Measurements from ENCODE around the gene PCNX2. TPM values are rescaled to one million over a fixed set of nuclear protein-coding genes. Genes with fewer than 3 reads are reported as not detected.

The PCNX2 gene
- total RNA-seq, 1 experiment from 2014 or later: 15.3 TPM

GRCh38 chr1:233168384-233168783, 127.1 kb downstream of the PCNX2 start:
- Histone ChIP-seq H4K20me1 (ENCODE audit: insufficient read depth) (no peaks in the 10 kb centered on the region), H3K9ac (ENCODE audit: low read length) (no peak overlapping the region), H3K27me3 (ENCODE audit: insufficient read depth, low read length) (no peaks in the 10 kb centered on the region), H3K79me2 (ENCODE audit: insufficient read depth, low read length) (no peaks in the 10 kb centered on the region), H3K4me3 (replicated peaks in 1 of 2; ENCODE audit: low read depth in 1 of 2, low read length in 2 of 2) (no peak overlapping the region), H3K36me3 (ENCODE audit: control insufficient read depth in 1 of 2, insufficient read depth in 2 of 2, low read length in 2 of 2) (0 out of 4 replicates have a peak, but pooled peaks cover 0 to 7% of the 10 kb centered on the region in 2 experiments), H3K4me1 (ENCODE audit: control insufficient read depth in 1 of 2, insufficient read depth in 2 of 2, low read length in 2 of 2) (no peaks in the 10 kb centered on the region), H3K27ac (ENCODE audit: low read depth, low read length) (no peak overlapping the region), H3K4me2 (ENCODE audit: low read length) (no peak overlapping the region), H3K9me2 (ENCODE audit: insufficient read depth) (no peaks in the 10 kb centered on the region), H3K9me3 (ENCODE audit: control insufficient read depth in 1 of 2, insufficient read depth in 1 of 2, low read depth in 1 of 2, low read length in 2 of 2) (no peaks in the 10 kb centered on the region; a peak in 1 of 4 replicates), H2AFZ (ENCODE audit: low read depth, low read length, poor library complexity, severe bottlenecking) (no peak overlapping the region)
- RAD21 ChIA-PET (ENCODE audit: low non-redundant PET in 1 of 2, low total read pairs in 2 of 2, uncharacterized antibody in 2 of 2, unreplicated experiment in 2 of 2): no interaction called here
- CTCF ChIA-PET: no interaction called here
- no TSS peak for BruUV-seq (replicated peaks)
- no peak for ATAC-seq
- POLR2A ChIA-PET: no interaction called here
- intact Hi-C loops (cut with micrococcal nuclease): no loop called here
- no peak for TF ChIP-seq FOSL1 (IDR thresholded peaks at IDR 0.05; ENCODE audit: low read depth)
- no peak for TF ChIP-seq ZFX (IDR thresholded peaks at IDR 0.05)
- TF ChIP-seq CTCF (IDR thresholded peaks at IDR 0.05 in 2 of 3, conservative IDR thresholded peaks at IDR 0.05 in 1 of 3; ENCODE audit: borderline replicate concordance in 1 of 3, insufficient read depth in 1 of 3, low read depth in 2 of 3, low read length in 2 of 3): no peak
- no peak for TF ChIP-seq EZH2phosphoT487 (IDR thresholded peaks at IDR 0.05; ENCODE audit: borderline replicate concordance)
- TF ChIP-seq REST (IDR thresholded peaks at IDR 0.05; ENCODE audit: low read depth): no peak
- TF ChIP-seq SRF (IDR thresholded peaks at IDR 0.05; ENCODE audit: low read depth): no peak
- TF ChIP-seq SP1 (IDR thresholded peaks at IDR 0.05; ENCODE audit: low read depth): no peak
- TF ChIP-seq ZBTB33 (IDR thresholded peaks at IDR 0.05; ENCODE audit: extremely low read depth, insufficient replicate concordance, low read length): no peak
- no peak for TF ChIP-seq EGR1 (IDR thresholded peaks at IDR 0.05; ENCODE audit: low read depth)
- no peak for TF ChIP-seq YY1 (IDR thresholded peaks at IDR 0.05; ENCODE audit: extremely low read depth, insufficient replicate concordance, low read depth, low read length)
- TF ChIP-seq CBX3 (IDR thresholded peaks at IDR 0.05; ENCODE audit: low read depth): no peak
- no peak for TF ChIP-seq MAX (IDR thresholded peaks at IDR 0.05)
- no peak for TF ChIP-seq POLR2AphosphoS5 (IDR thresholded peaks at IDR 0.05; ENCODE audit: low read depth, low read length)
- no peak for TF ChIP-seq CEBPB (IDR thresholded peaks at IDR 0.05; ENCODE audit: low read depth)
- no peak for DNase-seq (ENCODE audit: low read depth, low spot score)

Data from HCT116 (cell line).